ENCODE results near the gene DIS3L.
"Not testable (repeated sequence)": the region's sequence is repeated elsewhere in the genome, so short reads cannot be mapped to it uniquely, and the experiment has no call there.

The DIS3L gene

DNA sequence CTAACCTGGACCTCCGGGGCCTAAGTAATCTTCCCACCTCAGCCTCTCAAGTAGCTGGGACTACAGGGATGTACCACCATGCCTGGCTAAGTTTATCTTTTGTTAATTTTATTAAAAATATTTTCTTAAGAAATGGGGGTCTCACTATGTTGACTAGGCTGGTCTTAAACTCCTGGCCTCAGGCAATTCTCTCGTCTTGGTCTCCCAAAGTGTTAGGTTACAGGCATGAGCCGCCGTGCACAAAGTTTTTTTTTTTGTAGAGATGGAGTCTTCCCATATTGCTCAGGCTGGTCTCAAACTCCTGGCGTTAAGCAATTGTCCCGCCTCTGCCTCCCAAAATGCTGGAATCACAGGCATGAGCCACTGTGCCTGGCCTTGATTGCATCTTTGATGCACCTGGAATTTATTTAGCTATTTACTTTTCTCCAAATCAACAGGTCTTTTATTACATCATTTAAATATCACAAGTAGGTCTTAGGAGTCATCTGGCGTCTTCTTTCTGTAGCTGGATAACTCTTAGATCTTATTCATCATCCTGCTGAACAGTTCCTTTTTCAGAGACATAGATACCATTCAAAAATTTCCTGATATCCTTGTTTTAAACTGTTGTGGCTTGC, 85.6 kb downstream of the DIS3L start:
- no peak overlapping the region for H3K4me3 ChIP-seq (ENCODE audit: low read depth, low read length)
- no peak for DNase-seq (ENCODE audit: low read depth)

DNA sequence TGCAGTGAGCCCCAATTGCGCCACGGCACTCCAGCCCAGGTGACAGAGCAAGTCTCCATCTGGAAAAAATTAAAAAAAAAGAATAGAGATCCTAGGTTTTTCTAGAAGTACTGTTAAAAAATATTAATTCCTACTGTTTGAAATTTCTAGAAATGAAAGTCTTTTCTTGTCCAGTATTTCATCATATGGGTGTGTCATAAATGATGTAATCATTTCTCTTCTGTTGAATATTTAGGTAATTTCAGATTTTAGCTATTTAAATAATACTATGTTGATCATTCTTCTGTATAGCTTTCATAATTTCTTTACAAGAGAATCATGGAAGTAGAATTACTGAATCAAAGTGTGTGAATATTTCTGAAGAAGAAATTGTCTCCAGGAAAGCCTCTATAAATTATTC, 88.0 kb downstream of the DIS3L start:
- not testable (repeated sequence) for H3K4me3 ChIP-seq (ENCODE audit: low read depth, low read length); DNase-seq (ENCODE audit: low read depth)

All from skeletal muscle cell (primary cell).